Epithelial cell of esophagus (primary cell): ENCODE results near the gene PMVK.
A peak's percentile ranks its signal among the peaks of the same experiment; 100 is the strongest.
"Not testable (repeated sequence)": the region's sequence is repeated elsewhere in the genome, so short reads cannot be mapped to it uniquely, and the experiment has no call there.

Experiments used
- DNase-seq: peaks from one replicate; pipeline ENCODE4 v3.0.0; 2010; ENCODE audit warnings: low read depth
- H3K4me3 ChIP-seq: 2 replicates; pipeline ENCODE4 v1.5.1; 2011; ENCODE audit warnings: mild to moderate bottlenecking, low read length, control low read depth
- TF ChIP-seq, protein P1 (sequence below): IDR thresholded peaks from 2 replicates; pipeline ENCODE4 v1.5.1; 2011; ENCODE audit warnings: low read depth, mild to moderate bottlenecking, low read length, control low read depth, inconsistent platforms; ENCODE audit not compliant: insufficient read depth; ENCODE audit errors: missing control alignments

PMVK gene

DNA sequence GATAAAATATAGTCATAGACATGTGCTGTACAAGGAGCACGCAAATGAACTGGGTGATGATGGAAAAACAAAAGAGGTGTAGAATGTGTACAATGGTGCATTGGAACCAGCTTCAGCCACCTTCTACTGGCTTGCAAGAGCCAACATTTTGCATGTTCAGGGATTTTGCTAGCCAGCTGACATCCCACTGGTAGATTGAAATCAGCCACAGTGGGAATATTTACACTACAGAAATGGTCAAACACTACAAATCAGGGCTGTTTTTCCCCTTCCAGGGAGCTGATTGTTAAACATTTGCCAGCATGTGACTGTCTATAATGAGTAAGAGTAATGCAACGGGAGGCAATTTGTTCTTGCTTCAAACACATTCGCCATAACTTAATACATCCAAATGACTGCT is 23.2 kb downstream of the PMVK start:
- TF ChIP-seq, protein P1, sequence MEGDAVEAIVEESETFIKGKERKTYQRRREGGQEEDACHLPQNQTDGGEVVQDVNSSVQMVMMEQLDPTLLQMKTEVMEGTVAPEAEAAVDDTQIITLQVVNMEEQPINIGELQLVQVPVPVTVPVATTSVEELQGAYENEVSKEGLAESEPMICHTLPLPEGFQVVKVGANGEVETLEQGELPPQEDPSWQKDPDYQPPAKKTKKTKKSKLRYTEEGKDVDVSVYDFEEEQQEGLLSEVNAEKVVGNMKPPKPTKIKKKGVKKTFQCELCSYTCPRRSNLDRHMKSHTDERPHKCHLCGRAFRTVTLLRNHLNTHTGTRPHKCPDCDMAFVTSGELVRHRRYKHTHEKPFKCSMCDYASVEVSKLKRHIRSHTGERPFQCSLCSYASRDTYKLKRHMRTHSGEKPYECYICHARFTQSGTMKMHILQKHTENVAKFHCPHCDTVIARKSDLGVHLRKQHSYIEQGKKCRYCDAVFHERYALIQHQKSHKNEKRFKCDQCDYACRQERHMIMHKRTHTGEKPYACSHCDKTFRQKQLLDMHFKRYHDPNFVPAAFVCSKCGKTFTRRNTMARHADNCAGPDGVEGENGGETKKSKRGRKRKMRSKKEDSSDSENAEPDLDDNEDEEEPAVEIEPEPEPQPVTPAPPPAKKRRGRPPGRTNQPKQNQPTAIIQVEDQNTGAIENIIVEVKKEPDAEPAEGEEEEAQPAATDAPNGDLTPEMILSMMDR: no peak
- no peak for DNase-seq
- H3K4me3 ChIP-seq: no peak overlapping the region

DNA sequence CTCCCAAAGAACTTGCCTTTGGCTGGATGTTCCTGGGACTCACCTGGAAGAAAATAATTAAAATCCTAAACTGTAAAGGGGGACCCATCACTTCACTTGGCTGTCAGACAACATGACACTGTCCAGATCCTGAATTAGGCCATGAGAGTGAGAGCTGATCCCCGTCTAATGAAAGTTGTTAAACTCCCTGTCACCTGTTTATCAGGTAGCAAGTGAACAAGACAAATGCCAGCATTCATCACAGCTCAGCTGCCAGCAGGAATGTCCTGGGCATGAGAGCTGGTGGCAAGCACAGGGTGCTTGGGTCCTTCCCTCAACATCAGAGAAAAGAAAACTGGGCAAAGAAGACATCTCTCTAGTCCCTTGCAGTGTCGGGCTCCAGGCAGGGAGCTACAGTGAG is 23.8 kb downstream of the PMVK start:
- H3K4me3 ChIP-seq: no peak overlapping the region
- TF ChIP-seq, protein P1: no peak
- DNase-seq: no peak

DNA sequence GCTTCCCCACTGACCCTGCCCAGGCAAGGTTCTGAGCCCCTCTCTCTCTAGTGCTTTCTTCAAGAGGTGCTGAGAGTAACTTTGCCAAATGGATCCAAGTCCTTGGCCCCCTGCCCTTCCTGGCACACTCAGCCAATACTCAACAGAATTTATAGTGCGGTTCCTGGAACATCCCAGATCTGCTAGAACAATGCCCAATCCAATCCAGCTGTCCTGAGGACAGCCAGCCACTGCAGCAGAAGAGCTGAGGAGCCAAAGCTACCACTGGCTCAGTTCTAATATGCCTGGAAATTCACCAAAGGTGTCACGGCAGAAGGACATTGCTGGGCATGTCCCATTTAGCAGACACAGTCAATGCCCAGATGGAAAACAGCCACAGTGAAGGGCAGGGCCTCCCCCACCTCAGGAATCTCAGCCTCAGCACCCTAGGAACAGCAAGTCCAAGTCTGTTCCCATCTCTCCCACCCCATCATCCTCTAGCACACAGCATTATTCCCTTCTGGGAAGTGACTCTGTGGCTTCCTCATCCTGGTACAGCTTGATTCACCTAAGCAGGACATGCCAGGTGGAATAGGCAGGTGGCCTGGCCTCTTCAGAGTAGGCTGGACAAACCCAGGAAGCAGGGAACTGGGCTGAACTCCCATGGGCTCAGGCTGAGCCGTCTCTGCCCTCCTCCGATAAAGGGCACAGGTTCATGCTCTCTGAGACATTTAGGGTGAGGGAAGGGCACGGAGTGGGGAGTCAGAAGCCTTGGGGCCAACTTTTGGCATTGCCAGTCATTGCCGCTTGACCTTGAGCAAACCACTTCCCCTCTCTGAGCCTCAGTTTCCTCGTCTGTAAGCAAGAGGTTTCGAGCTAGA is 24.6 kb downstream of the PMVK start:
- DNase-seq: no peak
- TF ChIP-seq, protein P1: no peak
- H3K4me3 ChIP-seq: no peak overlapping the region

DNA sequence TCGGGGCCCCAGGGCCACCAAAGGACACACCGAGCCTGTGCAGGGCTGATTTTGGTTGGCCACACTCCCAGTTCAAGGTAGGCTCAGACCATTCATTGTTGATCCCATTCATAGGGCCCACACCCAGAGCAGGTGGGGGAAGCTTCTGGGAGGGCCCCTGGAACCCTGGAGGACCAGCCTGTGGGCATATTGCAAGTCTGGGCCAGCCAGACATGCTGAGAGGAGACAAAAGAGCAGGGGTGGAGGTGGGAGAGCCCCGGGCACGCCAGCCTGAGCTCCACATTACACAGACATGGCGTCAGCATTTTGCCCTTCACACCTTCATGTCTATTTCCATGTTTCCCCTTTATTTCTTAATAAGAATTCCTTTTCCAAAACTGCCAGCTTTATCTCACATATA is 25.7 kb downstream of the PMVK start:
- H3K4me3 ChIP-seq: no peak overlapping the region
- DNase-seq: peak; percentile 62
- TF ChIP-seq, protein P1: no peak

DNA sequence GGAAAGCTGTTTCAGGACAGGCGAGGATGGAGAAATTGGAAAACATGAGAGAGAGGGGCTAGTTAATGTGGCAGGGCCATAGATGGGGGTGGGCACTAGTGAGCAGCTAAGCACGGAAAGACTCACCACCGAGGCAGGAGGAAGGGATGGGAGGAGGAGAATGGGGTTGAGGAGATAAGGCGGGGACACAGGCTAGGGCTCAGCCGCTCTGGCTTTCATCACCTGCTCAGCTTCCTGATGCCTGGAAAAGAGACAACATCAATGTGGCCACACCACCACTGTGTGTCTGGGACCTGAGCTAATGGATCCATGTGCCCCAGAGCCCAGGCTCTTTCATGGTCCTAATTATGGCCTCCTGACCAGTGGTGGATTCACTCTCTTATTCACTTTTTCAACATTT is 27.6 kb downstream of the PMVK start:
- H3K4me3 ChIP-seq: no peak overlapping the region
- DNase-seq: no peak
- TF ChIP-seq, protein P1: no peak

DNA sequence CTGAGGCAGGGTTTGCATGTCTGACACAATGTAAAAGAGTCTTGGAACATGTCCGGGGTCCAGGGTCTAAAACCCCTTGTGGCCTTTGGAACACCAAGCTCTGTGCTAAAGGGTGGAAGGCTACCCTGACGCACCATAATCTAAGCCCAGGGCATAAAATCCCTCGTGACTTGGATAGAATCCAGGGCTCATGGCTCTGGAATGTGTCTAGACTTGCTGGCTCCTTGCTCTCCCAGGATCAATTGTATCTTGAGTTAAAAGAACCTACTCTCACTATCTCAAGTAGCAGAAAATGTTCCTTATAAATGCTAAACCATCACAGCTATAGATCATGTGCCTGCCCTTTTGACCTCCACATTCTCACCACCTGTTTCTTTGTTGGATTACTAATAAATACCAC is 28.4 kb downstream of the PMVK start:
- not testable (repeated sequence) for DNase-seq, H3K4me3 ChIP-seq

DNA sequence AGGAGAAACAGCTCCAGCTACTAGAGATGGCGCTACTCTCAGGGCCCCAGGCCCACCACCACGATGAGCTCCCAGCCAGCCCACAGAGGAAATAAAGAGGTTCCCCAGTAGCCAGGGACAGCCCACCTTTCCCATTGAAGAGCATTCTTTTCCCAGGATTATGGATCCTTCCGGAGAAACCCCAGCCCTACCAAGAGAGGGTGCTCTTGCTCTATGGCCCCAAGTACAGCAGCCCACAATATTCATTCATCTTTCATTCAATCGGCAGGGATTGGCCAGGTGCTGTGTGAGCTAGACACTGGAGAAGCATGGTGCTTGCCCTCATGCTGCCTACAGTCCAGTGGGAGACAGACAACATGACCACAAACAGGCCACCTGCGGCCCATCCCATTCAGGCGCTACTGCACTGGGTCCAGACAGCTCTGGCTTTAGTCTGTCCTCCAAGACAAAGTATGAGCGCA is 29.9 kb downstream of the PMVK start:
- no peak overlapping the region for H3K4me3 ChIP-seq
- TF ChIP-seq, protein P1: peak; percentile 70
- DNase-seq: peak; percentile 62
